ENCODE data around the gene ITPKB.
A peak's percentile ranks its signal among the peaks of the same experiment; 100 is the strongest.
"Not testable (repeated sequence)": the region's sequence is repeated elsewhere in the genome, so short reads cannot be mapped to it uniquely, and the experiment has no call there.

ITPKB gene

GRCh38 chr1:226730071-226730470 lies 9.0 kb downstream of the ITPKB start:
- DNase-seq: no peak

GRCh38 chr1:226728448-226728847 lies 10.6 kb downstream of the ITPKB start:
- DNase-seq: no peak

- no peak for DNase-seq
Measured at GRCh38 chr1:226725897-226726267, 13.2 kb downstream of the ITPKB start.

- DNase-seq: peak; percentile 91
Measured at GRCh38 chr1:226723657-226724532, 15.2 kb downstream of the ITPKB start.

- no peak for DNase-seq
Measured at GRCh38 chr1:226722901-226723656, 16.0 kb downstream of the ITPKB start.

- no peak for DNase-seq
Measured at GRCh38 chr1:226722240-226722900, 16.7 kb downstream of the ITPKB start.

- DNase-seq: not testable (repeated sequence)
Measured at GRCh38 chr1:226720574-226720973, 18.5 kb downstream of the ITPKB start.

- peak; percentile 33 for DNase-seq
Measured at GRCh38 chr1:226719596-226720387, 19.3 kb downstream of the ITPKB start.

- DNase-seq: no peak
Measured at GRCh38 chr1:226717256-226717909, 21.7 kb downstream of the ITPKB start.

- DNase-seq: no peak
Measured at GRCh38 chr1:226716577-226716976, 22.5 kb downstream of the ITPKB start.

GRCh38 chr1:226714148-226714547 lies 24.9 kb downstream of the ITPKB start:
- DNase-seq: no peak

GRCh38 chr1:226712742-226713419 lies 26.2 kb downstream of the ITPKB start:
- no peak for DNase-seq

GRCh38 chr1:226711976-226712741 lies 26.9 kb downstream of the ITPKB start:
- no peak for DNase-seq

- DNase-seq: no peak
Measured at GRCh38 chr1:226710501-226710900, 28.6 kb downstream of the ITPKB start.

- DNase-seq: no peak
Measured at GRCh38 chr1:226709953-226710352, 29.1 kb downstream of the ITPKB start.

GRCh38 chr1:226708967-226709396 lies 30.1 kb downstream of the ITPKB start:
- DNase-seq: no peak

- DNase-seq: no peak
Measured at GRCh38 chr1:226708342-226708780, 30.7 kb downstream of the ITPKB start.

- DNase-seq: no peak
Measured at GRCh38 chr1:226706684-226707083, 32.4 kb downstream of the ITPKB start.

GRCh38 chr1:226704169-226704937 lies 34.7 kb downstream of the ITPKB start:
- DNase-seq: no peak

Data from NCI-H1436 (cell line).